Retinal pigment epithelial cell (primary cell): Measurements from ENCODE around the gene VOPP1.

Source experiments
- DNase-seq: peaks from one replicate; pipeline ENCODE4 v3.0.0-alpha.2; 2010; ENCODE audit warnings: low read depth
- H3K4me3 ChIP-seq: 2 replicates; pipeline ENCODE4 v1.5.1; 2011; ENCODE audit warnings: mild to moderate bottlenecking, low read length, control low read depth, moderate library complexity
- CTCF ChIP-seq: conservative IDR thresholded peaks from 2 replicates; pipeline ENCODE4 v1.5.1; 2011; ENCODE audit warnings: low read depth, low read length, control low read depth, inconsistent platforms

VOPP1 gene

GRCh38 chr7:55477781-55478374 lies 94.4 kb downstream of the VOPP1 start:
- TF ChIP-seq CTCF = no peak
- no peak overlapping the region for H3K4me3 ChIP-seq
- no peak for DNase-seq

GRCh38 chr7:55476852-55477780 lies 95.2 kb downstream of the VOPP1 start:
- DNase-seq = no peak
- TF ChIP-seq CTCF = no peak
- no peak overlapping the region for H3K4me3 ChIP-seq

GRCh38 chr7:55475855-55476803 lies 96.2 kb downstream of the VOPP1 start:
- DNase-seq = no peak
- TF ChIP-seq CTCF = no peak
- H3K4me3 ChIP-seq = no peak overlapping the region

DNA sequence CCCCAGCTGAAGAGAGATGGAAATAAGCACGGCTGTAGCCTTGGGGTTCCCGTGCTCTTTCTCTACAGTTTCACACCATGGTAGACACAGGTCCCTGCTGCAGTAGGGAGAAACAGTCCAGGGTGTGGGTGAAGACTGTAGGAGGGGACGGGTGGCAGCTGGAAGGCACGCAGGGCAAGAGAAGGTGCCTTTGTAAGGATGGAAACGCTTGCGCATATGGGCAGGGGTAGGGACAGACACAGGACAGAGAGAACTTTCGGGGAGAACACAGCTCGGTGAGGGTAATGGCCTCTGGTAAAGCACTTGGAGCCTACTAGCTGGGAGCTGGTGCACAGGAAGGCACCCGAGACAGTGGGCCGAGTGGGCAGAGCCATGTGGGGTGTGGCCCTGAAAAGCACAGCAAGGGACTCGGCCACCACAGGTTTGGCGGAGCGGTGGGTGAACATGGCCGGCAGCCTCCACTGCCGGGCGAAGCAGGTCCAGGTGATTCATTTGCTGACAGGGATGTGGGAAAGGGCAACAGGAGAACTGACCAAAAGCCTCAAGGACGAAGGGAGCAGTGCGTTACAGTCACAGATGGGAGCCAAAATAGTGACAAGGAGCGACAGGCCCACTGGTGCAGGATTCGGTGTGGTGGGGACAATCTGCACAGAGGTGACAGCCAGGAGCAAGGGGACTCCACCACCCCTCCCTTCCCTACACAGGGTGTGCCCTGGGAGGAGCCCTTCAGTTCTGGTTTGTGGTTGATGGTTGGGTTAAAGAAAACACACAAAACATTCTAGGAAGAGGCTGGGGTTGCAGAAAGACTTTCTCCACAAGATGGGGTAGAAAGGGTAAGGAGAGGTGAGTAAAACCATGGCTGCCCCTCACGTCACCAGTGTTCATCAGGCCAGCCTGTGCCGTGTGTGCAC lies 97.1 kb downstream of the VOPP1 start:
- no peak overlapping the region for H3K4me3 ChIP-seq
- no peak for TF ChIP-seq CTCF
- no peak for DNase-seq

GRCh38 chr7:55473932-55474331 lies 98.4 kb downstream of the VOPP1 start:
- DNase-seq = no peak
- no peak for TF ChIP-seq CTCF

More at GRCh38 chr7:55473932-55474331, 98.4 kb downstream of the VOPP1 start:
- H3K4me3 ChIP-seq = no peak overlapping the region
